Measurements from ENCODE around the gene PRXL2A. TPM values are rescaled to one million over a fixed set of nuclear protein-coding genes. Genes with fewer than 3 reads are reported as not detected.

Gene PRXL2A
- total and polyA plus RNA-seq, 2 of the 4 experiments (the other 2 are of a cell fraction) = 0.90 to 0.92 TPM

GRCh38 chr10:80390740-80391139, 17.6 kb upstream of the PRXL2A start:
- H3K36me3 ChIP-seq (ENCODE audit: control insufficient read depth, insufficient read depth, low read length) = no peaks in the 10 kb centered on the region
- whole genome bisulfite sequencing, 2 experiments (ENCODE audit: extremely low coverage in 2 of 2, insufficient read length in 1 of 2) = 48% methylated on average over 2 of the region's 9 CpGs; no CpG with 5 or more reads in 1 of the 2 experiments
- no peak overlapping the region for H4K8ac ChIP-seq (ENCODE audit: low read depth in 2 of 2, low read length in 2 of 2)
- H2AK9ac ChIP-seq (replicated peaks; ENCODE audit: low read depth, low read length, poor library complexity) = no peak overlapping the region
- dilution Hi-C loops (cut with HindIII; ENCODE audit: low sequenced_read_pairs, unreplicated experiment) = no loop called here
- BruUV-seq (replicated peaks) = no TSS peak
- H3K4ac ChIP-seq (ENCODE audit: low read depth, low read length) = no peak overlapping the region
- no peak overlapping the region for H3K14ac ChIP-seq (replicated peaks; ENCODE audit: low read depth, low read length)
- H3K9ac ChIP-seq (ENCODE audit: low read depth, low read length) = no peak overlapping the region
- no peak overlapping the region for H4K5ac ChIP-seq (ENCODE audit: low read depth, low read length)
- no peak for DNase-seq
- no peak overlapping the region for H4K91ac ChIP-seq (ENCODE audit: insufficient read depth, low read depth, low read length)
- no peak overlapping the region for H2BK15ac ChIP-seq (ENCODE audit: low read depth, low read length)
- no peak for ATAC-seq (ENCODE audit: low read depth)
- no peak overlapping the region for H2AFZ ChIP-seq (replicated peaks; ENCODE audit: low read length, poor library complexity)
- H2AK5ac ChIP-seq (ENCODE audit: low read depth, low read length) = no peak overlapping the region
- no peak overlapping the region for H2BK120ac ChIP-seq (ENCODE audit: low read depth, low read length)
- no peak overlapping the region for H2BK20ac ChIP-seq (ENCODE audit: low read depth, low read length)
- no peak overlapping the region for H3K4me3 ChIP-seq (ENCODE audit: insufficient read depth, low read depth, low read length)
- H3K27ac ChIP-seq (ENCODE audit: insufficient read depth, low read length) = no peak overlapping the region
- H3K27me3 ChIP-seq (ENCODE audit: control insufficient read depth, insufficient read depth, low read length) = no peaks in the 10 kb centered on the region; the same call in 1 of the 2 replicates
- in situ Hi-C loops (cut with MboI; ENCODE audit: low sequenced_read_pairs) = no loop called here
- no peaks in the 10 kb centered on the region for H3K9me3 ChIP-seq (ENCODE audit: control insufficient read depth, insufficient read depth, low read length)
- H3K4me1 ChIP-seq (ENCODE audit: control insufficient read depth, insufficient read depth, low read length) = no peaks in the 10 kb centered on the region
- H3K4me2 ChIP-seq (ENCODE audit: low read depth, low read length) = no peak overlapping the region
- CTCF ChIA-PET = no interaction called here
- no peak overlapping the region for H2BK5ac ChIP-seq (ENCODE audit: low read depth, low read length, poor library complexity, severe bottlenecking)
- H3K23ac ChIP-seq (ENCODE audit: low read depth, low read length) = no peak overlapping the region
- POLR2A ChIA-PET (ENCODE audit: unreplicated experiment) = no interaction called here
- H3K79me1 ChIP-seq (ENCODE audit: low read depth in 1 of 2, low read length in 2 of 2) = no peaks in the 10 kb centered on the region
- H3K9me1 ChIP-seq (ENCODE audit: insufficient read depth, low read length) = no peaks in the 10 kb centered on the region
- no peaks in the 10 kb centered on the region for H4K20me1 ChIP-seq (ENCODE audit: insufficient read depth, low read length)
- no peak overlapping the region for H3K18ac ChIP-seq (ENCODE audit: low read depth, low read length)
- no peak for TF ChIP-seq FOS (IDR thresholded peaks at IDR 0.05; ENCODE audit: low read depth, low read length)
- TF ChIP-seq MAFK (IDR thresholded peaks at IDR 0.05; ENCODE audit: low read depth, low read length) = no peak
- TF ChIP-seq MXI1 (IDR thresholded peaks at IDR 0.05; ENCODE audit: borderline replicate concordance, low read depth, low read length) = no peak
- TF ChIP-seq SMC3 (IDR thresholded peaks at IDR 0.05; ENCODE audit: low read depth, low read length) = no peak
- TF ChIP-seq BHLHE40 (IDR thresholded peaks at IDR 0.05; ENCODE audit: low read depth, low read length) = no peak
- no peak overlapping the region for H3K56ac ChIP-seq (ENCODE audit: extremely low read depth, insufficient read depth, low read length)
- intact Hi-C loops (cut with micrococcal nuclease) = no loop called here

All from IMR-90 (cell line).